GM23338 (cell line): Measurements from ENCODE around the gene OR5M8.

Experiments
- CREB1 ChIP-seq: fragments of 250-450 bp; sonication (Bioruptor Pico); IDR thresholded peaks from 2 replicates; pipeline ENCODE4 v1.5.0; 2020; ENCODE audit warnings: low read depth, mild to moderate bottlenecking, moderate library complexity
- EZH2 ChIP-seq: fragments of 200-600 bp; sonication (generic); IDR thresholded peaks from one replicate; pipeline ENCODE4 v1.8.0; 2017; ENCODE audit warnings: antibody characterized with exemption, mild to moderate bottlenecking, low read depth; ENCODE audit not compliant: unreplicated experiment
- JUNB ChIP-seq: IDR thresholded peaks from one replicate; pipeline ENCODE4 v1.6.1; 2016; ENCODE audit warnings: antibody characterized with exemption; ENCODE audit not compliant: unreplicated experiment
- NANOG ChIP-seq: IDR thresholded peaks from 2 replicates; pipeline ENCODE4 v1.6.1; 2016; ENCODE audit warnings: antibody characterized with exemption, borderline replicate concordance
- POLR2AphosphoS5 ChIP-seq: IDR thresholded peaks from 2 replicates; pipeline ENCODE4 v1.6.1; 2016; ENCODE audit warnings: antibody characterized with exemption, low read depth
- TF ChIP-seq, protein P1 (sequence below), 2 experiments: fragments of 200-600 bp in 1 of 2; sonication (generic) in 1 of 2; conservative IDR thresholded peaks; 2 replicates each; pipeline versions ENCODE4 v1.5.1 to v1.6.1; 2016 to 2017; ENCODE audit warnings: antibody characterized with exemption in 2 of 2, low read depth in 2 of 2, mild to moderate bottlenecking in 2 of 2, moderate library complexity in 1 of 2
- TF ChIP-seq, protein P2 (sequence below): IDR thresholded peaks from 2 replicates; pipeline ENCODE4 v1.6.1; 2016; ENCODE audit warnings: antibody characterized with exemption

DNA sequence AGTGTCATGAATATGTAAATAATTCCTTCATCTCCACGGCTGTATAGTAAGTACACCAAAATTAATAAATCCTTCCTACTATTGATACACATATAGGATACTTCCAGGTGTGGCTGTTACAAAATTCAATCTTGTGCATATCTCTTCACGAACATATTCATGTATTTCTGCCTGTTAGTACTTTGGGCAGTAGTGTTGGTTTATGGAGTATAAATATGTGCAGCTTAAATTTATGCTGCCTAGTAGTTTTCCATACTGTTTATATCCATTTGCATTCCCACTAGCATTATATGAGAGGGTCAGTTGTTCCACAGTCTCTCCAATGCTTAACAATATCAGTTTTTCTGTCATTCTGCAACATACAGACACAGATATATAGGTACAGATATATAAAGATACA is 3.9 kb upstream of the OR5M8 start:
- TF ChIP-seq, protein P1, sequence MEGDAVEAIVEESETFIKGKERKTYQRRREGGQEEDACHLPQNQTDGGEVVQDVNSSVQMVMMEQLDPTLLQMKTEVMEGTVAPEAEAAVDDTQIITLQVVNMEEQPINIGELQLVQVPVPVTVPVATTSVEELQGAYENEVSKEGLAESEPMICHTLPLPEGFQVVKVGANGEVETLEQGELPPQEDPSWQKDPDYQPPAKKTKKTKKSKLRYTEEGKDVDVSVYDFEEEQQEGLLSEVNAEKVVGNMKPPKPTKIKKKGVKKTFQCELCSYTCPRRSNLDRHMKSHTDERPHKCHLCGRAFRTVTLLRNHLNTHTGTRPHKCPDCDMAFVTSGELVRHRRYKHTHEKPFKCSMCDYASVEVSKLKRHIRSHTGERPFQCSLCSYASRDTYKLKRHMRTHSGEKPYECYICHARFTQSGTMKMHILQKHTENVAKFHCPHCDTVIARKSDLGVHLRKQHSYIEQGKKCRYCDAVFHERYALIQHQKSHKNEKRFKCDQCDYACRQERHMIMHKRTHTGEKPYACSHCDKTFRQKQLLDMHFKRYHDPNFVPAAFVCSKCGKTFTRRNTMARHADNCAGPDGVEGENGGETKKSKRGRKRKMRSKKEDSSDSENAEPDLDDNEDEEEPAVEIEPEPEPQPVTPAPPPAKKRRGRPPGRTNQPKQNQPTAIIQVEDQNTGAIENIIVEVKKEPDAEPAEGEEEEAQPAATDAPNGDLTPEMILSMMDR (conservative IDR thresholded peaks at IDR 0.05; ENCODE audit: low read depth in 2 of 2) = no peak
- TF ChIP-seq CREB1 (no peak), POLR2AphosphoS5 (no peak), EZH2 (no peak), JUNB (no peak), NANOG (no peak)
- TF ChIP-seq, protein P2, sequence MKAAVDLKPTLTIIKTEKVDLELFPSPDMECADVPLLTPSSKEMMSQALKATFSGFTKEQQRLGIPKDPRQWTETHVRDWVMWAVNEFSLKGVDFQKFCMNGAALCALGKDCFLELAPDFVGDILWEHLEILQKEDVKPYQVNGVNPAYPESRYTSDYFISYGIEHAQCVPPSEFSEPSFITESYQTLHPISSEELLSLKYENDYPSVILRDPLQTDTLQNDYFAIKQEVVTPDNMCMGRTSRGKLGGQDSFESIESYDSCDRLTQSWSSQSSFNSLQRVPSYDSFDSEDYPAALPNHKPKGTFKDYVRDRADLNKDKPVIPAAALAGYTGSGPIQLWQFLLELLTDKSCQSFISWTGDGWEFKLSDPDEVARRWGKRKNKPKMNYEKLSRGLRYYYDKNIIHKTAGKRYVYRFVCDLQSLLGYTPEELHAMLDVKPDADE = no peak
